HepG2 (cell line): Measurements from ENCODE around the gene E2F3. TPM values are rescaled to one million over a fixed set of nuclear protein-coding genes. Genes with fewer than 3 reads are reported as not detected.

ENCODE experiments used
- BCL6 ChIP-seq: IDR thresholded peaks from 2 replicates; pipeline ENCODE4 v1.6.1; 2016; ENCODE audit warnings: missing genetic modification reagents, missing compliant biosample characterization
- DNMT3B ChIP-seq: conservative IDR thresholded peaks from 2 replicates; pipeline ENCODE4 v1.6.1; 2016; ENCODE audit warnings: missing biosample characterization, control low read depth
- DPF2 ChIP-seq: sonication (generic); formaldehyde crosslinking; IDR thresholded peaks from 2 replicates; pipeline ENCODE4 v1.4.0; 2020; ENCODE audit warnings: mild to moderate bottlenecking, low read depth, missing genetic modification reagents, borderline replicate concordance
- HCFC1 ChIP-seq: fragments of 150-350 bp; IDR thresholded peaks from 2 replicates; pipeline ENCODE4 v1.6.1; 2014; ENCODE audit warnings: low read depth, low read length
- HNF4A ChIP-seq: sonication (generic); formaldehyde crosslinking; IDR thresholded peaks from 2 replicates; pipeline ENCODE4 v1.4.0; 2020; ENCODE audit warnings: missing genetic modification reagents
- JUNB ChIP-seq: sonication (generic); formaldehyde crosslinking; IDR thresholded peaks from 2 replicates; pipeline ENCODE4 v1.8.0; 2022; ENCODE audit warnings: missing genetic modification reagents, mild to moderate bottlenecking, borderline replicate concordance
- JUND ChIP-seq: sonication (generic); formaldehyde crosslinking; IDR thresholded peaks from 2 replicates; pipeline ENCODE4 v1.8.0; 2022; ENCODE audit warnings: mild to moderate bottlenecking, missing genetic modification reagents
- KLF15 ChIP-seq: sonication (generic); formaldehyde crosslinking; IDR thresholded peaks from 2 replicates; pipeline ENCODE4 v1.8.1; 2023; ENCODE audit warnings: borderline replicate concordance, mild to moderate bottlenecking, inconsistent platforms, missing genetic modification reagents, mixed read lengths
- MAZ ChIP-seq, 2 experiments: sonication (generic) in 1 of 2; formaldehyde crosslinking in 1 of 2; IDR thresholded peaks; 2 replicates each; pipeline versions ENCODE4 v1.5.0 to v1.6.1; 2012 to 2020; ENCODE audit warnings: low read depth in 2 of 2, mild to moderate bottlenecking in 2 of 2, borderline replicate concordance in 1 of 2, improper control_type of control experiment in 1 of 2, low read length in 1 of 2, missing genetic modification reagents in 1 of 2, moderate library complexity in 1 of 2
- MEF2D ChIP-seq: sonication (generic); formaldehyde crosslinking; IDR thresholded peaks from 2 replicates; pipeline ENCODE4 v1.5.1; 2020; ENCODE audit warnings: mild to moderate bottlenecking, missing genetic modification reagents
- MLLT10 ChIP-seq: sonication (generic); formaldehyde crosslinking; IDR thresholded peaks from 2 replicates; pipeline ENCODE4 v1.4.0; 2020; ENCODE audit warnings: missing genetic modification reagents
- NR2F1 ChIP-seq, 2 experiments: fragments of 450-650 bp in 1 of 2; formaldehyde crosslinking in 1 of 2; IDR thresholded peaks; 2 replicates each; pipeline versions ENCODE4 v1.5.0 to v1.6.1; 2016 to 2020; ENCODE audit warnings: mild to moderate bottlenecking in 1 of 2, missing compliant biosample characterization in 1 of 2, missing genetic modification reagents in 1 of 2, moderate library complexity in 1 of 2
- SMAD3 ChIP-seq: sonication (generic); formaldehyde crosslinking; IDR thresholded peaks from 2 replicates; pipeline ENCODE4 v1.4.0; 2020; ENCODE audit warnings: missing genetic modification reagents
- U2AF2 ChIP-seq: fragments of 200-400 bp; formaldehyde crosslinking; IDR thresholded peaks from 2 replicates; pipeline ENCODE4 v1.6.1; 2017; ENCODE audit warnings: low read depth, mild to moderate bottlenecking, low read length
- ZBTB42 ChIP-seq: sonication (generic); formaldehyde crosslinking; IDR thresholded peaks from 2 replicates; pipeline ENCODE4 v1.5.0; 2020; ENCODE audit warnings: mild to moderate bottlenecking, missing genetic modification reagents
- ZNF160 ChIP-seq: sonication (generic); formaldehyde crosslinking; IDR thresholded peaks from 2 replicates; pipeline ENCODE4 v1.8.0; 2022; ENCODE audit warnings: mild to moderate bottlenecking, inconsistent platforms, missing genetic modification reagents
- ZNF674 ChIP-seq: sonication (generic); formaldehyde crosslinking; IDR thresholded peaks from 2 replicates; pipeline ENCODE4 v1.5.0; 2020; ENCODE audit warnings: low read depth, mild to moderate bottlenecking, missing genetic modification reagents
- ZNF75D ChIP-seq: sonication (generic); formaldehyde crosslinking; IDR thresholded peaks from 2 replicates; pipeline ENCODE4 v1.8.1; 2023; ENCODE audit warnings: missing genetic modification reagents, mild to moderate bottlenecking, borderline replicate concordance
- ZSCAN30 ChIP-seq: sonication (generic); formaldehyde crosslinking; IDR thresholded peaks from 2 replicates; pipeline ENCODE4 v1.5.0; 2020; ENCODE audit warnings: mild to moderate bottlenecking, missing genetic modification reagents
- polyA plus RNA-seq, 8 experiments: library from polyadenylated mRNA; depleted of rRNA in 3 of 8; stranded (reverse) in 7 of 8; unstranded in 1 of 8; fragments of >200 nt; fragmentation: Illumina TruSeq in 4 of 8; extraction: Trizol in 4 of 8; gene quantifications; 2 replicates each; pipeline versions ENCODE4 v1.2.1 to v1.2.3, GENCODE V29; 2011 to 2016; ENCODE audit warnings: low read depth in 4 of 8, missing spikeins in 1 of 8, mixed read lengths in 1 of 8; ENCODE audit not compliant: insufficient read depth in 1 of 8
- total RNA-seq, 5 experiments: library from RNA; depleted of rRNA; stranded (reverse); fragments of >200 nt; fragmentation: Illumina TruSeq; extraction: Trizol; gene quantifications; 2 replicates each; pipeline ENCODE4 v1.2.3, GENCODE V29; 2016; ENCODE audit warnings: low read depth in 1 of 5
- TF ChIP-seq, protein P1 (sequence below): IDR thresholded peaks from 2 replicates; pipeline ENCODE4 v1.6.1; 2016
- TF ChIP-seq, protein P2 (sequence below): sonication (generic); formaldehyde crosslinking; IDR thresholded peaks from 2 replicates; pipeline ENCODE4; 2020; ENCODE audit warnings: missing genetic modification reagents, mild to moderate bottlenecking, borderline replicate concordance
- TF ChIP-seq, protein P3 (sequence below): sonication (generic); formaldehyde crosslinking; IDR thresholded peaks from 2 replicates; pipeline ENCODE4 v1.4.0; 2020; ENCODE audit warnings: missing genetic modification reagents
- TF ChIP-seq, protein P4 (sequence below): IDR thresholded peaks from 2 replicates; pipeline ENCODE4 v1.6.1; 2012; ENCODE audit warnings: inconsistent platforms
- TF ChIP-seq, protein P5 (sequence below): sonication (generic); formaldehyde crosslinking; IDR thresholded peaks from 2 replicates; pipeline ENCODE4 v1.8.1; 2022; ENCODE audit warnings: mild to moderate bottlenecking, missing genetic modification reagents
- TF ChIP-seq, protein P6 (sequence below): sonication (generic); formaldehyde crosslinking; IDR thresholded peaks from 2 replicates; pipeline ENCODE4 v1.5.1; 2020; ENCODE audit warnings: missing genetic modification reagents, mild to moderate bottlenecking, borderline replicate concordance

The E2F3 gene
- total and polyA plus RNA-seq, 2 of the 13 experiments (the other 11 are each of a cell fraction or from before 2014, with no cell fraction given), result 8.5 to 12.7 TPM

DNA sequence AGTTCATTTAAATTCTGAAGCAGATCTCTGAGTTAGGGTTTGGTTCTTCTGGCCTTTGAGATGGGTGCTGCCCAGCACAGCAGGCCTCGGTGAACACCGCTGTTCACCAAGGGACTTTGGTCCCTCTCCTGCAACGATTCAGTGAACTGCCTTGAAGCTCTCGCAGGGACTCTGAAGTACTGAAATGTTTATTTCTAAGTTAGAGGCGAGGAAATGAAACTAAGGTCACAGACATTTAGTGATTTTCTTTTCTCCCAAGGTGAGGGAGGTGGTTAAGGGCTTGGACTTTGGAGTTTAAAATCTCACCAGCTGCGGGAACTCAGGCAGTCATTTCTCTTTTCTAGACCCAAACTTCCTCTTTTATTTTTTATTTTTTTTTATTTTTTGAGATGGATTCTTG lies 26.2 kb downstream of the E2F3 start (continued):
- TF ChIP-seq, protein P1, sequence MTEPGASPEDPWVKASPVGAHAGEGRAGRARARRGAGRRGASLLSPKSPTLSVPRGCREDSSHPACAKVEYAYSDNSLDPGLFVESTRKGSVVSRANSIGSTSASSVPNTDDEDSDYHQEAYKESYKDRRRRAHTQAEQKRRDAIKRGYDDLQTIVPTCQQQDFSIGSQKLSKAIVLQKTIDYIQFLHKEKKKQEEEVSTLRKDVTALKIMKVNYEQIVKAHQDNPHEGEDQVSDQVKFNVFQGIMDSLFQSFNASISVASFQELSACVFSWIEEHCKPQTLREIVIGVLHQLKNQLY (CRISPR knock-in tag), result no peak
- TF ChIP-seq ZBTB42 (CRISPR knock-in tag) (no peak), HNF4A (CRISPR knock-in tag) (peak; percentile 83), DNMT3B (CRISPR knock-in tag) (no peak), KLF15 (CRISPR knock-in tag) (no peak), ZNF674 (CRISPR knock-in tag) (no peak), JUND (no peak), ZNF160 (CRISPR knock-in tag) (peak; percentile 100), SMAD3 (CRISPR knock-in tag) (no peak), DPF2 (no peak), MLLT10 (CRISPR knock-in tag) (no peak), NR2F1 (CRISPR knock-in tag; IDR thresholded peaks at IDR 0.05) (no peak), MAZ (IDR thresholded peaks at IDR 0.05; ENCODE audit: borderline replicate concordance, low read depth, low read length) (no peak), MAZ (CRISPR knock-in tag; IDR thresholded peaks at IDR 0.05; ENCODE audit: low read depth) (no peak), BCL6 (no peak), ZSCAN30 (CRISPR knock-in tag) (no peak), U2AF2 (no peak), MEF2D (CRISPR knock-in tag) (no peak), ZNF75D (no peak), HCFC1 (no peak), JUNB (no peak)
- TF ChIP-seq, protein P2, sequence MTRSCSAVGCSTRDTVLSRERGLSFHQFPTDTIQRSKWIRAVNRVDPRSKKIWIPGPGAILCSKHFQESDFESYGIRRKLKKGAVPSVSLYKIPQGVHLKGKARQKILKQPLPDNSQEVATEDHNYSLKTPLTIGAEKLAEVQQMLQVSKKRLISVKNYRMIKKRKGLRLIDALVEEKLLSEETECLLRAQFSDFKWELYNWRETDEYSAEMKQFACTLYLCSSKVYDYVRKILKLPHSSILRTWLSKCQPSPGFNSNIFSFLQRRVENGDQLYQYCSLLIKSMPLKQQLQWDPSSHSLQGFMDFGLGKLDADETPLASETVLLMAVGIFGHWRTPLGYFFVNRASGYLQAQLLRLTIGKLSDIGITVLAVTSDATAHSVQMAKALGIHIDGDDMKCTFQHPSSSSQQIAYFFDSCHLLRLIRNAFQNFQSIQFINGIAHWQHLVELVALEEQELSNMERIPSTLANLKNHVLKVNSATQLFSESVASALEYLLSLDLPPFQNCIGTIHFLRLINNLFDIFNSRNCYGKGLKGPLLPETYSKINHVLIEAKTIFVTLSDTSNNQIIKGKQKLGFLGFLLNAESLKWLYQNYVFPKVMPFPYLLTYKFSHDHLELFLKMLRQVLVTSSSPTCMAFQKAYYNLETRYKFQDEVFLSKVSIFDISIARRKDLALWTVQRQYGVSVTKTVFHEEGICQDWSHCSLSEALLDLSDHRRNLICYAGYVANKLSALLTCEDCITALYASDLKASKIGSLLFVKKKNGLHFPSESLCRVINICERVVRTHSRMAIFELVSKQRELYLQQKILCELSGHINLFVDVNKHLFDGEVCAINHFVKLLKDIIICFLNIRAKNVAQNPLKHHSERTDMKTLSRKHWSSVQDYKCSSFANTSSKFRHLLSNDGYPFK, result no peak
- TF ChIP-seq, protein P3, sequence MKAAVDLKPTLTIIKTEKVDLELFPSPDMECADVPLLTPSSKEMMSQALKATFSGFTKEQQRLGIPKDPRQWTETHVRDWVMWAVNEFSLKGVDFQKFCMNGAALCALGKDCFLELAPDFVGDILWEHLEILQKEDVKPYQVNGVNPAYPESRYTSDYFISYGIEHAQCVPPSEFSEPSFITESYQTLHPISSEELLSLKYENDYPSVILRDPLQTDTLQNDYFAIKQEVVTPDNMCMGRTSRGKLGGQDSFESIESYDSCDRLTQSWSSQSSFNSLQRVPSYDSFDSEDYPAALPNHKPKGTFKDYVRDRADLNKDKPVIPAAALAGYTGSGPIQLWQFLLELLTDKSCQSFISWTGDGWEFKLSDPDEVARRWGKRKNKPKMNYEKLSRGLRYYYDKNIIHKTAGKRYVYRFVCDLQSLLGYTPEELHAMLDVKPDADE (CRISPR knock-in tag), result no peak
- TF ChIP-seq, protein P4, sequence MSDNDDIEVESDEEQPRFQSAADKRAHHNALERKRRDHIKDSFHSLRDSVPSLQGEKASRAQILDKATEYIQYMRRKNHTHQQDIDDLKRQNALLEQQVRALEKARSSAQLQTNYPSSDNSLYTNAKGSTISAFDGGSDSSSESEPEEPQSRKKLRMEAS, result 0 out of 2 replicates have a peak, but pooled peaks have one; percentile 31
- TF ChIP-seq, protein P5, sequence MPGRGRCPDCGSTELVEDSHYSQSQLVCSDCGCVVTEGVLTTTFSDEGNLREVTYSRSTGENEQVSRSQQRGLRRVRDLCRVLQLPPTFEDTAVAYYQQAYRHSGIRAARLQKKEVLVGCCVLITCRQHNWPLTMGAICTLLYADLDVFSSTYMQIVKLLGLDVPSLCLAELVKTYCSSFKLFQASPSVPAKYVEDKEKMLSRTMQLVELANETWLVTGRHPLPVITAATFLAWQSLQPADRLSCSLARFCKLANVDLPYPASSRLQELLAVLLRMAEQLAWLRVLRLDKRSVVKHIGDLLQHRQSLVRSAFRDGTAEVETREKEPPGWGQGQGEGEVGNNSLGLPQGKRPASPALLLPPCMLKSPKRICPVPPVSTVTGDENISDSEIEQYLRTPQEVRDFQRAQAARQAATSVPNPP (CRISPR knock-in tag), result no peak
- TF ChIP-seq, protein P6, sequence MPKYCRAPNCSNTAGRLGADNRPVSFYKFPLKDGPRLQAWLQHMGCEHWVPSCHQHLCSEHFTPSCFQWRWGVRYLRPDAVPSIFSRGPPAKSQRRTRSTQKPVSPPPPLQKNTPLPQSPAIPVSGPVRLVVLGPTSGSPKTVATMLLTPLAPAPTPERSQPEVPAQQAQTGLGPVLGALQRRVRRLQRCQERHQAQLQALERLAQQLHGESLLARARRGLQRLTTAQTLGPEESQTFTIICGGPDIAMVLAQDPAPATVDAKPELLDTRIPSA, result no peak
